ENCODE data around the gene SLAMF1. TPM values are rescaled to one million over a fixed set of nuclear protein-coding genes. Genes with fewer than 3 reads are reported as not detected.

SLAMF1 gene
- total RNA-seq, 1 donor from 2014 or later, result 6.9 TPM

GRCh38 chr1:160577671-160578070 is 69.2 kb downstream of the SLAMF1 start:
- TF ChIP-seq, protein P1, sequence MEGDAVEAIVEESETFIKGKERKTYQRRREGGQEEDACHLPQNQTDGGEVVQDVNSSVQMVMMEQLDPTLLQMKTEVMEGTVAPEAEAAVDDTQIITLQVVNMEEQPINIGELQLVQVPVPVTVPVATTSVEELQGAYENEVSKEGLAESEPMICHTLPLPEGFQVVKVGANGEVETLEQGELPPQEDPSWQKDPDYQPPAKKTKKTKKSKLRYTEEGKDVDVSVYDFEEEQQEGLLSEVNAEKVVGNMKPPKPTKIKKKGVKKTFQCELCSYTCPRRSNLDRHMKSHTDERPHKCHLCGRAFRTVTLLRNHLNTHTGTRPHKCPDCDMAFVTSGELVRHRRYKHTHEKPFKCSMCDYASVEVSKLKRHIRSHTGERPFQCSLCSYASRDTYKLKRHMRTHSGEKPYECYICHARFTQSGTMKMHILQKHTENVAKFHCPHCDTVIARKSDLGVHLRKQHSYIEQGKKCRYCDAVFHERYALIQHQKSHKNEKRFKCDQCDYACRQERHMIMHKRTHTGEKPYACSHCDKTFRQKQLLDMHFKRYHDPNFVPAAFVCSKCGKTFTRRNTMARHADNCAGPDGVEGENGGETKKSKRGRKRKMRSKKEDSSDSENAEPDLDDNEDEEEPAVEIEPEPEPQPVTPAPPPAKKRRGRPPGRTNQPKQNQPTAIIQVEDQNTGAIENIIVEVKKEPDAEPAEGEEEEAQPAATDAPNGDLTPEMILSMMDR (IDR thresholded peaks at IDR 0.05), result no peak
- TF ChIP-seq POLR2AphosphoS5 (IDR thresholded peaks at IDR 0.05; ENCODE audit: insufficient read depth in 1 of 2, low read depth in 1 of 2) (no peak), POLR2A (IDR thresholded peaks at IDR 0.05) (no peak)
- Histone ChIP-seq H3K9me3 (no peaks in the 10 kb centered on the region), H3K36me3 (no peaks in the 10 kb centered on the region), H3K4me3 (no peak overlapping the region), H3K4me1 (no peaks in the 10 kb centered on the region), H3K27me3 (no peaks in the 10 kb centered on the region), H3K27ac (no peak overlapping the region)
- intact Hi-C loops (cut with DNase I), result no loop called here
- DNase-seq (ENCODE audit: extremely low spot score in 2 of 2), result no peak

GRCh38 chr1:160576884-160577283 is 70.0 kb downstream of the SLAMF1 start:
- Histone ChIP-seq H3K36me3 (no peaks in the 10 kb centered on the region), H3K4me1 (no peaks in the 10 kb centered on the region), H3K27ac (no peak overlapping the region), H3K4me3 (no peak overlapping the region), H3K27me3 (no peaks in the 10 kb centered on the region), H3K9me3 (no peaks in the 10 kb centered on the region)
- no peak for TF ChIP-seq POLR2AphosphoS5 (IDR thresholded peaks at IDR 0.05; ENCODE audit: insufficient read depth in 1 of 2, low read depth in 1 of 2)
- no peak for TF ChIP-seq POLR2A (IDR thresholded peaks at IDR 0.05)
- TF ChIP-seq, protein P1 (IDR thresholded peaks at IDR 0.05), result no peak
- DNase-seq (ENCODE audit: extremely low spot score in 2 of 2), result no peak
- intact Hi-C loops (cut with DNase I), result no loop called here

DNA sequence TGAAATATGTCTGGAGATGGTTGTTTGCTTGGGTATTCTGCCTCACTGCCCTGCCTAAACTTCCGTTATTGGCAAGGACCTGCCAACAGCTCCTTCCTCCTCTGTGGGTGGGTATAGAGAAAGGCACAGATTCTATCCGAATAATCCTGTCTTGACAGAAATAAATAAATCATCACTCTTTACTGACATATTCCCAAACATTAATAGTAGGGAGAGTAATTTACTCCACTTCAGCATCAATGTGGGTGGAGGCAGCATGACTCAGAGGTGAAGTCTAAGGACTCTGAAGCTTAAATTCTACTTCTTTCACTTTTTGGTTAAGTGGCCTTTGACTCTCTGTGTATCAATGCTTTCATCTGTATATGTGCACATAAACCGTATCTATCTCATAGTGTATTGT is 70.5 kb downstream of the SLAMF1 start:
- no peak overlapping the region for H3K4me3 ChIP-seq

DNA sequence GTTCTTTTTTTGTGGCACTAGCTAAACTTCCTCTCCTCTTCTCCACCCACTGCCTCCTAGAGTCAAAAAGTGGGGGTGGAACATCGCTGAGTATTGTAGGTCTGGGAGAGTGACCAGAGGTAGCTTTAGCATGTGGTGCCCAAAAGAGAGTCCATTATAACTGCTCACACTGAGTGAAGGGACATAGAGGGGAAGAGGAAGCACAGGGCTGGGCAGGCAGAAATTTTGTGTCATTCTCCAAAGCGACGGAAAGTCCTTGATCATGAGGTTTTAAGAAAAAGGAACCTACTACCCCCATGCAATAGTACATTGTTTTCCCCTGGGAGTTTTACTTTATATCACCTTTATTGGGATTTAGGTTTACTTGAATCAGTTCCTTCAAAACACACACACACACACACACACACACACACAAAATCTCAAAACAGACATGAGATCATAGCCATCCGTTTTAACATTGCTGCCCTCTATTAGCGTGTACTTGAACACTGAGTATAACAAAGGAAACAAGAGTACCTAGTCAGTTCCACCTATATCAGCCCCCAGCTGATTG is 71.7 kb downstream of the SLAMF1 start:
- TF ChIP-seq, protein P1 (IDR thresholded peaks at IDR 0.05), result no peak
- TF ChIP-seq POLR2AphosphoS5 (IDR thresholded peaks at IDR 0.05; ENCODE audit: insufficient read depth in 1 of 2, low read depth in 1 of 2), result no peak
- TF ChIP-seq POLR2A (IDR thresholded peaks at IDR 0.05), result no peak
- Histone ChIP-seq H3K9me3 (no peaks in the 10 kb centered on the region), H3K36me3 (no peaks in the 10 kb centered on the region), H3K4me1 (no peaks in the 10 kb centered on the region), H3K4me3 (no peak overlapping the region), H3K27ac (no peak overlapping the region), H3K27me3 (no peaks in the 10 kb centered on the region)
- intact Hi-C loops (cut with DNase I), result no loop called here
- no peak for DNase-seq (ENCODE audit: extremely low spot score in 2 of 2)

More for the DNA sequence above, 70.5 kb downstream of the SLAMF1 start:
- TF ChIP-seq, protein P1 (IDR thresholded peaks at IDR 0.05), result no peak
- no peak for TF ChIP-seq POLR2AphosphoS5 (IDR thresholded peaks at IDR 0.05; ENCODE audit: insufficient read depth in 1 of 2, low read depth in 1 of 2)
- TF ChIP-seq POLR2A (IDR thresholded peaks at IDR 0.05), result no peak
- H3K27me3 ChIP-seq, result no peaks in the 10 kb centered on the region
- no peaks in the 10 kb centered on the region for H3K9me3 ChIP-seq
- intact Hi-C loops (cut with DNase I), result no loop called here
- no peaks in the 10 kb centered on the region for H3K36me3 ChIP-seq
- no peak overlapping the region for H3K27ac ChIP-seq
- H3K4me1 ChIP-seq, result no peaks in the 10 kb centered on the region
- DNase-seq (ENCODE audit: extremely low spot score in 2 of 2), result no peak

GRCh38 chr1:160570840-160571239 is 76.0 kb downstream of the SLAMF1 start:
- Histone ChIP-seq H3K27me3 (no peaks in the 10 kb centered on the region), H3K36me3 (no peaks in the 10 kb centered on the region), H3K4me3 (no peak overlapping the region), H3K4me1 (no peaks in the 10 kb centered on the region), H3K9me3 (no peaks in the 10 kb centered on the region), H3K27ac (no peak overlapping the region)
- intact Hi-C loops (cut with DNase I), result no loop called here
- TF ChIP-seq POLR2AphosphoS5 (IDR thresholded peaks at IDR 0.05; ENCODE audit: insufficient read depth in 1 of 2, low read depth in 1 of 2), result no peak
- TF ChIP-seq, protein P1 (IDR thresholded peaks at IDR 0.05), result no peak
- TF ChIP-seq POLR2A (IDR thresholded peaks at IDR 0.05), result no peak
- no peak for DNase-seq (ENCODE audit: extremely low spot score in 2 of 2)

All from vagina (tissue), 2 donors.